GM12892 (cell line): ENCODE results near the gene KDM7A.

Experiments
- POLR2A ChIP-seq: IDR thresholded peaks from 2 replicates; pipeline ENCODE4 v1.6.1; 2011; ENCODE audit warnings: low read depth, low read length, control low read depth
- TAF1 ChIP-seq: IDR thresholded peaks from 2 replicates; pipeline ENCODE4 v1.6.1; 2011; ENCODE audit warnings: low read depth, mild to moderate bottlenecking, control low read depth, low read length, borderline replicate concordance

DNA sequence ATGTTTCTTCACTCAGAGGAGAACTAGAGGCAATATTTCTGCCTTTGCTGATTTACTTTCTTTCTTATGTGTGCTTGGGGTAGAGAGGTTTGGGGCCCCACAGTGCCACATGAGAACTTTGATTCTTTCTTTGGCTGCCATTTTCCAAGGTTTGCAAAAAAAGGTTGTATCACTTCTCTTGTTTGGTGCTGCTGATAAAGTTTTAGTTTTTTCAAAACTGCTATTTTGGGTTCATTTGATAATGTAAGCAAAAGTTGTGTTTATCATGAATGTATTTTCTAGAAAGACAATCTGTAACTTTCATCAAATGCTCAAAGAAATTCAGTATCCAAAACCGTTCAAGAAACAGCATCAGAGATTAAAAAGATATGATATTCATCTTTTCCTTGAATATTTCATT is 83.4 kb downstream of the KDM7A start:
- TF ChIP-seq POLR2A, result no peak
- no peak for TF ChIP-seq TAF1
